AG10803 (cell line): ENCODE measurements around the gene C19orf25.

Experiments
- DNase-seq: peaks from one replicate; pipeline ENCODE4 v3.0.0; 2010; ENCODE audit warnings: low read depth
- H3K4me3 ChIP-seq: 2 replicates; pipeline ENCODE4 v1.5.1; 2011; ENCODE audit warnings: mild to moderate bottlenecking, low read length, control low read depth
- CTCF ChIP-seq: conservative IDR thresholded peaks from 2 replicates; pipeline ENCODE4 v1.5.1; 2011; ENCODE audit warnings: mild to moderate bottlenecking, low read length, control low read depth, inconsistent platforms

C19orf25 gene

GRCh38 chr19:1445185-1445931 lies 33.7 kb downstream of the C19orf25 start:
- peak; percentile 29 for DNase-seq
- peak overlapping the region; percentile 43 for H3K4me3 ChIP-seq
- TF ChIP-seq CTCF: peak; percentile 41; the same call in 1 of the 2 replicates

GRCh38 chr19:1441677-1442438 lies 37.2 kb downstream of the C19orf25 start:
- no peak for DNase-seq
- H3K4me3 ChIP-seq: no peak overlapping the region
- no peak for TF ChIP-seq CTCF

GRCh38 chr19:1441022-1441426 lies 38.0 kb downstream of the C19orf25 start:
- DNase-seq: no peak
- no peak for TF ChIP-seq CTCF
- no peak overlapping the region for H3K4me3 ChIP-seq

GRCh38 chr19:1440418-1440801 lies 38.6 kb downstream of the C19orf25 start:
- no peak for DNase-seq
- TF ChIP-seq CTCF: no peak
- no peak overlapping the region for H3K4me3 ChIP-seq

- H3K4me3 ChIP-seq: peak overlapping the region; percentile 82
- DNase-seq: peak; percentile 37
Measured at GRCh38 chr19:1439525-1440417, 39.2 kb downstream of the C19orf25 start.

GRCh38 chr19:1438933-1439354 lies 40.1 kb downstream of the C19orf25 start:
- no peak for DNase-seq
- TF ChIP-seq CTCF: no peak
- H3K4me3 ChIP-seq: peak overlapping the region; percentile 82
